ENCODE data around the gene SP2. TPM values are rescaled to one million over a fixed set of nuclear protein-coding genes. Genes with fewer than 3 reads are reported as not detected.

SP2 gene
- total RNA-seq, 1 experiment from 2014 or later = 3.9 TPM

DNA sequence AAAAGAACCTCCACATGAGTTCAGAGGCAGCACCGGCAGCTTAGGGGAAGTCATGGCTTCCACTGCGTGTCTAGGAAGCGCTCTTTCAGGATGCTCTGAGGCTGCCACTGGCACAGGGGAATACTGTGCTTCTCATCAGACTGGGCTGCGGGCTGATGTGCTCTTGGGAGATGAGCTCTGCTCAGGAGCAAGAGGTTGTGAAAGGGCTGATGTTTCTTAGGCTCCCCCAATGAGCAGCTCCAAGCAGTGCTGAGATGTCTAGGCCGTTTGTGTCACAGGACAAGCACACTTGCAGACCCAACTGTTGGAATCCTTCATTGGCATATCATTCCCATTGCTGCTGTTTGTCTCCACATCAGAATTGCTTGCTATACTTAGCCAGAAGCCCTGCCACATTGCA, 3.6 kb downstream of the SP2 start:
- no peaks in the 10 kb centered on the region for H3F3A ChIP-seq (ENCODE audit: low read length, unreplicated experiment)
- POLR2A ChIA-PET (ENCODE audit: unreplicated experiment) = no interaction called here
- no peaks in the 10 kb centered on the region for H3K9me3 ChIP-seq (ENCODE audit: low read length)
- no peak overlapping the region for H3K4me2 ChIP-seq (ENCODE audit: low read length)
- no peak overlapping the region for H3K9ac ChIP-seq (ENCODE audit: low read length)
- no peaks in the 10 kb centered on the region for H3K27me3 ChIP-seq (ENCODE audit: low read length)
- no peak overlapping the region for H2AFZ ChIP-seq (ENCODE audit: low read length)
- H3K4me3 ChIP-seq (ENCODE audit: low read length) = no peak overlapping the region
- no peaks in the 10 kb centered on the region for H4K20me1 ChIP-seq (ENCODE audit: low read length)
- DNase-seq (no peak), ATAC-seq (no peak)
- H3K9me2 ChIP-seq (replicated peaks; ENCODE audit: low read length) = no peaks in the 10 kb centered on the region
- no peak overlapping the region for H3K27ac ChIP-seq (ENCODE audit: low read length)
- peaks cover 38% of the 10 kb centered on the region for H3K79me2 ChIP-seq (ENCODE audit: low read length)
- CTCF ChIA-PET = no interaction called here
- H3K4me1 ChIP-seq (ENCODE audit: insufficient read depth, low read length) = peaks cover 16% of the 10 kb centered on the region
- no TSS peak for BruUV-seq (replicated peaks)
- H3K36me3 ChIP-seq (ENCODE audit: low read depth, low read length) = no peaks in the 10 kb centered on the region
- TF ChIP-seq EZH2phosphoT487 (IDR thresholded peaks at IDR 0.05; ENCODE audit: borderline replicate concordance, low read length) (no peak), EZH2 (IDR thresholded peaks at IDR 0.05; ENCODE audit: low read length, unreplicated experiment) (no peak)
- TF ChIP-seq, protein P1, sequence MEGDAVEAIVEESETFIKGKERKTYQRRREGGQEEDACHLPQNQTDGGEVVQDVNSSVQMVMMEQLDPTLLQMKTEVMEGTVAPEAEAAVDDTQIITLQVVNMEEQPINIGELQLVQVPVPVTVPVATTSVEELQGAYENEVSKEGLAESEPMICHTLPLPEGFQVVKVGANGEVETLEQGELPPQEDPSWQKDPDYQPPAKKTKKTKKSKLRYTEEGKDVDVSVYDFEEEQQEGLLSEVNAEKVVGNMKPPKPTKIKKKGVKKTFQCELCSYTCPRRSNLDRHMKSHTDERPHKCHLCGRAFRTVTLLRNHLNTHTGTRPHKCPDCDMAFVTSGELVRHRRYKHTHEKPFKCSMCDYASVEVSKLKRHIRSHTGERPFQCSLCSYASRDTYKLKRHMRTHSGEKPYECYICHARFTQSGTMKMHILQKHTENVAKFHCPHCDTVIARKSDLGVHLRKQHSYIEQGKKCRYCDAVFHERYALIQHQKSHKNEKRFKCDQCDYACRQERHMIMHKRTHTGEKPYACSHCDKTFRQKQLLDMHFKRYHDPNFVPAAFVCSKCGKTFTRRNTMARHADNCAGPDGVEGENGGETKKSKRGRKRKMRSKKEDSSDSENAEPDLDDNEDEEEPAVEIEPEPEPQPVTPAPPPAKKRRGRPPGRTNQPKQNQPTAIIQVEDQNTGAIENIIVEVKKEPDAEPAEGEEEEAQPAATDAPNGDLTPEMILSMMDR (conservative IDR thresholded peaks at IDR 0.05; ENCODE audit: low read depth, low read length) = no peak
- intact Hi-C loops (cut with micrococcal nuclease) = no loop called here

GRCh38 chr17:47901423-47901822, 5.4 kb downstream of the SP2 start:
- Histone ChIP-seq H3K4me2 (ENCODE audit: low read length) (no peak overlapping the region), H3K79me2 (ENCODE audit: low read length) (peaks cover 30% of the 10 kb centered on the region), H3K27ac (ENCODE audit: low read length) (no peak overlapping the region), H3K9ac (ENCODE audit: low read length) (no peak overlapping the region), H3K9me2 (replicated peaks; ENCODE audit: low read length) (no peaks in the 10 kb centered on the region), H2AFZ (ENCODE audit: low read length) (no peak overlapping the region), H3K4me3 (ENCODE audit: low read length) (no peak overlapping the region), H3K9me3 (ENCODE audit: low read length) (no peaks in the 10 kb centered on the region), H3F3A (ENCODE audit: low read length, unreplicated experiment) (no peaks in the 10 kb centered on the region), H4K20me1 (ENCODE audit: low read length) (no peaks in the 10 kb centered on the region), H3K36me3 (ENCODE audit: low read depth, low read length) (no peaks in the 10 kb centered on the region), H3K4me1 (ENCODE audit: insufficient read depth, low read length) (peaks cover 12% of the 10 kb centered on the region), H3K27me3 (ENCODE audit: low read length) (no peaks in the 10 kb centered on the region)
- BruUV-seq (replicated peaks) = no TSS peak
- ATAC-seq (no peak), DNase-seq (no peak)
- ChIA-PET CTCF (no interaction called here), POLR2A (ENCODE audit: unreplicated experiment) (no interaction called here)
- no peak for TF ChIP-seq EZH2 (IDR thresholded peaks at IDR 0.05; ENCODE audit: low read length, unreplicated experiment)
- TF ChIP-seq, protein P1 (conservative IDR thresholded peaks at IDR 0.05; ENCODE audit: low read depth, low read length) = no peak
- intact Hi-C loops (cut with micrococcal nuclease) = no loop called here

- CTCF ChIA-PET = no interaction called here
- Histone ChIP-seq H3K36me3 (ENCODE audit: low read depth, low read length) (no peaks in the 10 kb centered on the region), H4K20me1 (ENCODE audit: low read length) (no peaks in the 10 kb centered on the region), H2AFZ (ENCODE audit: low read length) (no peak overlapping the region), H3K4me2 (ENCODE audit: low read length) (no peak overlapping the region), H3K27ac (ENCODE audit: low read length) (no peak overlapping the region), H3K27me3 (ENCODE audit: low read length) (no peaks in the 10 kb centered on the region), H3K9me2 (replicated peaks; ENCODE audit: low read length) (no peaks in the 10 kb centered on the region), H3K4me3 (ENCODE audit: low read length) (no peak overlapping the region), H3K9ac (ENCODE audit: low read length) (no peak overlapping the region), H3F3A (ENCODE audit: low read length, unreplicated experiment) (no peaks in the 10 kb centered on the region), H3K4me1 (ENCODE audit: insufficient read depth, low read length) (peaks cover 8% of the 10 kb centered on the region), H3K9me3 (ENCODE audit: low read length) (no peaks in the 10 kb centered on the region), H3K79me2 (ENCODE audit: low read length) (peaks cover 23% of the 10 kb centered on the region)
- intact Hi-C loops (cut with micrococcal nuclease) = no loop called here
- TF ChIP-seq EZH2 (IDR thresholded peaks at IDR 0.05; ENCODE audit: low read length, unreplicated experiment) (no peak), EZH2phosphoT487 (IDR thresholded peaks at IDR 0.05; ENCODE audit: borderline replicate concordance, low read length) (no peak)
- TF ChIP-seq, protein P1 (conservative IDR thresholded peaks at IDR 0.05; ENCODE audit: low read depth, low read length) = no peak
- POLR2A ChIA-PET (ENCODE audit: unreplicated experiment) = no interaction called here
- ATAC-seq = no peak
- no TSS peak for BruUV-seq (replicated peaks)
- DNase-seq = no peak
Measured at GRCh38 chr17:47902039-47902744, 6.2 kb downstream of the SP2 start.
